ENCODE results near the gene PHF21A.

- no peak for TF ChIP-seq ZNF8 (CRISPR knock-in tag; IDR thresholded peaks at IDR 0.05)
- TF ChIP-seq OSR1 (CRISPR knock-in tag; IDR thresholded peaks at IDR 0.05), result no peak
- TF ChIP-seq CSRNP3 (CRISPR knock-in tag; IDR thresholded peaks at IDR 0.05), result no peak
- TF ChIP-seq CSDC2 (CRISPR knock-in tag; IDR thresholded peaks at IDR 0.05), result no peak
- TF ChIP-seq, protein P1, sequence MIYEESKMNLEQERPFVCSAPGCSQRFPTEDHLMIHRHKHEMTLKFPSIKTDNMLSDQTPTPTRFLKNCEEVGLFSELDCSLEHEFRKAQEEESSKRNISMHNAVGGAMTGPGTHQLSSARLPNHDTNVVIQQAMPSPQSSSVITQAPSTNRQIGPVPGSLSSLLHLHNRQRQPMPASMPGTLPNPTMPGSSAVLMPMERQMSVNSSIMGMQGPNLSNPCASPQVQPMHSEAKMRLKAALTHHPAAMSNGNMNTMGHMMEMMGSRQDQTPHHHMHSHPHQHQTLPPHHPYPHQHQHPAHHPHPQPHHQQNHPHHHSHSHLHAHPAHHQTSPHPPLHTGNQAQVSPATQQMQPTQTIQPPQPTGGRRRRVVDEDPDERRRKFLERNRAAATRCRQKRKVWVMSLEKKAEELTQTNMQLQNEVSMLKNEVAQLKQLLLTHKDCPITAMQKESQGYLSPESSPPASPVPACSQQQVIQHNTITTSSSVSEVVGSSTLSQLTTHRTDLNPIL (CRISPR knock-in tag; IDR thresholded peaks at IDR 0.05; ENCODE audit: low read depth), result no peak
- TF ChIP-seq ZC3H10 (CRISPR knock-in tag; IDR thresholded peaks at IDR 0.05), result no peak
- TF ChIP-seq TCF4 (CRISPR knock-in tag; IDR thresholded peaks at IDR 0.05; ENCODE audit: borderline replicate concordance), result no peak
- no peak for TF ChIP-seq ZFP3 (CRISPR knock-in tag; IDR thresholded peaks at IDR 0.05)
- TF ChIP-seq RARB (CRISPR knock-in tag; IDR thresholded peaks at IDR 0.05), result no peak
- TF ChIP-seq POU6F1 (CRISPR knock-in tag; IDR thresholded peaks at IDR 0.05; ENCODE audit: borderline replicate concordance, low read depth), result no peak
- TF ChIP-seq, protein P2, sequence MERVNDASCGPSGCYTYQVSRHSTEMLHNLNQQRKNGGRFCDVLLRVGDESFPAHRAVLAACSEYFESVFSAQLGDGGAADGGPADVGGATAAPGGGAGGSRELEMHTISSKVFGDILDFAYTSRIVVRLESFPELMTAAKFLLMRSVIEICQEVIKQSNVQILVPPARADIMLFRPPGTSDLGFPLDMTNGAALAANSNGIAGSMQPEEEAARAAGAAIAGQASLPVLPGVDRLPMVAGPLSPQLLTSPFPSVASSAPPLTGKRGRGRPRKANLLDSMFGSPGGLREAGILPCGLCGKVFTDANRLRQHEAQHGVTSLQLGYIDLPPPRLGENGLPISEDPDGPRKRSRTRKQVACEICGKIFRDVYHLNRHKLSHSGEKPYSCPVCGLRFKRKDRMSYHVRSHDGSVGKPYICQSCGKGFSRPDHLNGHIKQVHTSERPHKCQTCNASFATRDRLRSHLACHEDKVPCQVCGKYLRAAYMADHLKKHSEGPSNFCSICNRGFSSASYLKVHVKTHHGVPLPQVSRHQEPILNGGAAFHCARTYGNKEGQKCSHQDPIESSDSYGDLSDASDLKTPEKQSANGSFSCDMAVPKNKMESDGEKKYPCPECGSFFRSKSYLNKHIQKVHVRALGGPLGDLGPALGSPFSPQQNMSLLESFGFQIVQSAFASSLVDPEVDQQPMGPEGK (CRISPR knock-in tag; IDR thresholded peaks at IDR 0.05; ENCODE audit: borderline replicate concordance), result no peak
- TF ChIP-seq GLIS3 (CRISPR knock-in tag; IDR thresholded peaks at IDR 0.05), result no peak
Measured at GRCh38 chr11:46010100-46010499, 111.2 kb downstream of the PHF21A start.

All from SK-N-SH treated with all-trans-retinoic acid at 6 μM for 48 hours (cell line).